ENCODE measurements around the gene RAD23B. TPM values are rescaled to one million over a fixed set of nuclear protein-coding genes. Genes with fewer than 3 reads are reported as not detected.

Gene RAD23B
- total and polyA plus RNA-seq, 2 of the 13 experiments (the other 11 are each of a cell fraction or from before 2014, with no cell fraction given): 133 to 156 TPM

DNA sequence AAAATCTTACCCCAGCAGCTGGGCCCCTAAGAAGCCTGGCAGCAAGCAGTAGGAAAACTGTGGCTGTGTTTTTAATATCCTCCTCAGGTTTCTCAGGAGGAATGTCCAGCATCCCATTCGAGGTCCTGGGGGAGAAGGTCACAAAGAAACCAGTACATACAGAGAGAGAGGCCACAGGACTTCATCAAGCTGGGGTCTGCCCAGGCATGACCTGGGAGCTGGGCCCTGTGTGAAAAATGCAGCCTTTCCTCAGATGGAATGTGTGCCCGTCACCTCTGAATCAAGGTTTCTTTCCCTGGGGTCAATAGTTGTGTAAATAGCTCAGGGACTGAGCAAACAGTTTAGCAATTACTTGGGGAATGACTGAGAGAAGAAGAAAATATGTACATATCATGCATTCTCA is 33.9 kb upstream of the RAD23B start (continued):
- TF ChIP-seq HHEX (CRISPR knock-in tag; IDR thresholded peaks at IDR 0.05) (peak; percentile 90), FOXJ3 (CRISPR knock-in tag; IDR thresholded peaks at IDR 0.05; ENCODE audit: borderline replicate concordance) (peak; percentile 89; the same call in 1 of the 2 replicates), TARDBP (CRISPR knock-in tag; IDR thresholded peaks at IDR 0.05) (peak; percentile 84), HOXA3 (CRISPR knock-in tag; IDR thresholded peaks at IDR 0.05) (peak; percentile 70), POLR2A (IDR thresholded peaks at IDR 0.05; ENCODE audit: insufficient read depth in 1 of 2, low read depth in 2 of 2, low read length in 2 of 2) (peak in 1 of 2 experiments; percentile 65; a peak in 1 of 4 replicates), HNRNPUL1 (IDR thresholded peaks at IDR 0.05; ENCODE audit: low read depth, low read length) (no peak), SMARCC2 (IDR thresholded peaks at IDR 0.05) (peak; percentile 53; the same call in 1 of the 2 replicates), MTA3 (CRISPR knock-in tag; IDR thresholded peaks at IDR 0.05) (no peak), ZNF724P (CRISPR knock-in tag; IDR thresholded peaks at IDR 0.05; ENCODE audit: borderline replicate concordance) (no peak), ZNF232 (CRISPR knock-in tag; IDR thresholded peaks at IDR 0.05; ENCODE audit: borderline replicate concordance) (0 out of 2 replicates have a peak, but pooled peaks have one; percentile 35), NR1H2 (CRISPR knock-in tag; IDR thresholded peaks at IDR 0.05; ENCODE audit: borderline replicate concordance, low read depth) (no peak), ZNF607 (CRISPR knock-in tag; IDR thresholded peaks at IDR 0.05; ENCODE audit: borderline replicate concordance) (0 out of 2 replicates have a peak, but pooled peaks have one; percentile 44), ZFX (CRISPR knock-in tag; IDR thresholded peaks at IDR 0.05; ENCODE audit: low read depth) (peak; percentile 72), ZFP36L2 (CRISPR knock-in tag; IDR thresholded peaks at IDR 0.05) (no peak), HDAC2 (CRISPR knock-in tag; IDR thresholded peaks at IDR 0.05) (peak; percentile 98), RCOR2 (CRISPR knock-in tag; IDR thresholded peaks at IDR 0.05) (peak; percentile 84), SIX4 (CRISPR knock-in tag; IDR thresholded peaks at IDR 0.05) (peak; percentile 71; the same call in 1 of the 2 replicates), SMAD3 (CRISPR knock-in tag; IDR thresholded peaks at IDR 0.05) (peak; percentile 87; the same call in 1 of the 2 replicates), ZBTB7B (CRISPR knock-in tag; IDR thresholded peaks at IDR 0.05) (peak; percentile 95), ATM (IDR thresholded peaks at IDR 0.05; ENCODE audit: borderline replicate concordance) (no peak), ZNF24 (IDR thresholded peaks at IDR 0.05) (peak; percentile 84; the same call in 1 of the 2 replicates), HOXA5 (CRISPR knock-in tag; IDR thresholded peaks at IDR 0.05) (0 out of 2 replicates have a peak, but pooled peaks have one; percentile 37), FOXK2 (IDR thresholded peaks at IDR 0.05) (0 out of 2 replicates have a peak, but pooled peaks have one; percentile 32), SP5 (CRISPR knock-in tag; IDR thresholded peaks at IDR 0.05; ENCODE audit: borderline replicate concordance, low read depth) (peak; percentile 89), TBX3 (IDR thresholded peaks at IDR 0.05; ENCODE audit: borderline replicate concordance) (peak; percentile 97), ZNF746 (CRISPR knock-in tag; IDR thresholded peaks at IDR 0.05) (peak; percentile 30; the same call in 1 of the 2 replicates)
- TF ChIP-seq, protein P1, sequence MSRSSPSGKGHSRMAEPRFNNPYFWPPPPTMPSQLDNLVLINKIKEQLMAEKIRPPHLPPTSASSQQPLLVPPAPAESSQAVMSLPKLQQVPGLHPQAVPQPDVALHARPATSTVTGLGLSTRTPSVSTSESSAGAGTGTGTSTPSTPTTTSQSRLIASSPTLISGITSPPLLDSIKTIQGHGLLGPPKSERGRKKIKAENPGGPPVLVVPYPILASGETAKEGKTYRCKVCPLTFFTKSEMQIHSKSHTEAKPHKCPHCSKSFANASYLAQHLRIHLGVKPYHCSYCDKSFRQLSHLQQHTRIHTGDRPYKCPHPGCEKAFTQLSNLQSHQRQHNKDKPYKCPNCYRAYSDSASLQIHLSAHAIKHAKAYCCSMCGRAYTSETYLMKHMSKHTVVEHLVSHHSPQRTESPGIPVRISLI (CRISPR knock-in tag; IDR thresholded peaks at IDR 0.05; ENCODE audit: borderline replicate concordance): peak; percentile 19; the same call in 1 of the 2 replicates
- TF ChIP-seq, protein P2, sequence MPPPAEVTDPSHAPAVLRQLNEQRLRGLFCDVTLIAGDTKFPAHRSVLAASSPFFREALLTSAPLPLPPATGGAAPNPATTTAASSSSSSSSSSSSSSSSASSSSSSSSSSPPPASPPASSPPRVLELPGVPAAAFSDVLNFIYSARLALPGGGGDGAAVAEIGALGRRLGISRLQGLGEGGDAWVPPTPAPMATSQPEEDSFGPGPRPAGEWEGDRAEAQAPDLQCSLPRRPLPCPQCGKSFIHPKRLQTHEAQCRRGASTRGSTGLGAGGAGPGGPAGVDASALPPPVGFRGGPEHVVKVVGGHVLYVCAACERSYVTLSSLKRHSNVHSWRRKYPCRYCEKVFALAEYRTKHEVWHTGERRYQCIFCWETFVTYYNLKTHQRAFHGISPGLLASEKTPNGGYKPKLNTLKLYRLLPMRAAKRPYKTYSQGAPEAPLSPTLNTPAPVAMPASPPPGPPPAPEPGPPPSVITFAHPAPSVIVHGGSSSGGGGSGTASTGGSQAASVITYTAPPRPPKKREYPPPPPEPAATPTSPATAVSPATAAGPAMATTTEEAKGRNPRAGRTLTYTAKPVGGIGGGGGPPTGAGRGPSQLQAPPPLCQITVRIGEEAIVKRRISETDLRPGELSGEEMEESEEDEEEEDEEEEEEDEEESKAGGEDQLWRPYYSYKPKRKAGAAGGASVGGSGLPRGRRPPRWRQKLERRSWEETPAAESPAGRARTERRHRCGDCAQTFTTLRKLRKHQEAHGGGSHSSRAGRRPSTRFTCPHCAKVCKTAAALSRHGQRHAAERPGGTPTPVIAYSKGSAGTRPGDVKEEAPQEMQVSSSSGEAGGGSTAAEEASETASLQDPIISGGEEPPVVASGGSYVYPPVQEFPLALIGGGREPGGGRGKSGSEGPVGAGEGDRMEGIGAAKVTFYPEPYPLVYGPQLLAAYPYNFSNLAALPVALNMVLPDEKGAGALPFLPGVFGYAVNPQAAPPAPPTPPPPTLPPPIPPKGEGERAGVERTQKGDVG (CRISPR knock-in tag; IDR thresholded peaks at IDR 0.05; ENCODE audit: borderline replicate concordance): no peak
- TF ChIP-seq, protein P3, sequence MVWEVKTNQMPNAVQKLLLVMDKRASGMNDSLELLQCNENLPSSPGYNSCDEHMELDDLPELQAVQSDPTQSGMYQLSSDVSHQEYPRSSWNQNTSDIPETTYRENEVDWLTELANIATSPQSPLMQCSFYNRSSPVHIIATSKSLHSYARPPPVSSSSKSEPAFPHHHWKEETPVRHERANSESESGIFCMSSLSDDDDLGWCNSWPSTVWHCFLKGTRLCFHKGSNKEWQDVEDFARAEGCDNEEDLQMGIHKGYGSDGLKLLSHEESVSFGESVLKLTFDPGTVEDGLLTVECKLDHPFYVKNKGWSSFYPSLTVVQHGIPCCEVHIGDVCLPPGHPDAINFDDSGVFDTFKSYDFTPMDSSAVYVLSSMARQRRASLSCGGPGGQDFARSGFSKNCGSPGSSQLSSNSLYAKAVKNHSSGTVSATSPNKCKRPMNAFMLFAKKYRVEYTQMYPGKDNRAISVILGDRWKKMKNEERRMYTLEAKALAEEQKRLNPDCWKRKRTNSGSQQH (CRISPR knock-in tag; IDR thresholded peaks at IDR 0.05; ENCODE audit: low read depth): no peak

All from HepG2 (cell line).